ENCODE measurements around the gene PHACTR3.

DNA sequence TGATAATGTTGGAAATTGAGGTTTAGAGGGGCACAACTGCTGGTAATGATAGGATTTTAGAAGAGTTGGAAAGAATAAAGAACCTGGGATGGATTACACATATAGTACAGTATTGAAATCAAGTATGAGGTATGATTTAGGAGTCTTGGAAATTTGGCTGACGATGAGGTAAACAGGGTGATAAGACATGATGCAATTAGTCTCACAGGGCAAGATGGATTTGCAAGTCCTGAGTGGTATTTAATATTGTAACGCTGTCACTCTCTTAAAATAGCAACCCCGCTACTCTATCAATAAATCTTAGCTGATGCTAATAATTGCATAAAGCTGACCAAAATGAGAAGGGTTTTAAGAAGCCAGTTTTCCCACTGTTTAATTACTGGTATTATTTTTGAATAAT lies 258.7 kb downstream of the PHACTR3 start:
- TF ChIP-seq, protein P1, sequence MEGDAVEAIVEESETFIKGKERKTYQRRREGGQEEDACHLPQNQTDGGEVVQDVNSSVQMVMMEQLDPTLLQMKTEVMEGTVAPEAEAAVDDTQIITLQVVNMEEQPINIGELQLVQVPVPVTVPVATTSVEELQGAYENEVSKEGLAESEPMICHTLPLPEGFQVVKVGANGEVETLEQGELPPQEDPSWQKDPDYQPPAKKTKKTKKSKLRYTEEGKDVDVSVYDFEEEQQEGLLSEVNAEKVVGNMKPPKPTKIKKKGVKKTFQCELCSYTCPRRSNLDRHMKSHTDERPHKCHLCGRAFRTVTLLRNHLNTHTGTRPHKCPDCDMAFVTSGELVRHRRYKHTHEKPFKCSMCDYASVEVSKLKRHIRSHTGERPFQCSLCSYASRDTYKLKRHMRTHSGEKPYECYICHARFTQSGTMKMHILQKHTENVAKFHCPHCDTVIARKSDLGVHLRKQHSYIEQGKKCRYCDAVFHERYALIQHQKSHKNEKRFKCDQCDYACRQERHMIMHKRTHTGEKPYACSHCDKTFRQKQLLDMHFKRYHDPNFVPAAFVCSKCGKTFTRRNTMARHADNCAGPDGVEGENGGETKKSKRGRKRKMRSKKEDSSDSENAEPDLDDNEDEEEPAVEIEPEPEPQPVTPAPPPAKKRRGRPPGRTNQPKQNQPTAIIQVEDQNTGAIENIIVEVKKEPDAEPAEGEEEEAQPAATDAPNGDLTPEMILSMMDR (conservative IDR thresholded peaks at IDR 0.05; ENCODE audit: low read depth, low read length): no peak
- no peak for TF ChIP-seq EZH2 (IDR thresholded peaks at IDR 0.05; ENCODE audit: low read length, unreplicated experiment)
